HG02870 (cell line): ENCODE measurements around the gene PTCSC3.

ENCODE experiments used
- ATAC-seq: cut with Tn5 transposase; IDR thresholded peaks from one replicate; pipeline ENCODE4 v1.9.1; 2021; ENCODE audit warnings: mild to moderate bottlenecking, moderate library complexity; ENCODE audit not compliant: unreplicated experiment

PTCSC3 gene

DNA sequence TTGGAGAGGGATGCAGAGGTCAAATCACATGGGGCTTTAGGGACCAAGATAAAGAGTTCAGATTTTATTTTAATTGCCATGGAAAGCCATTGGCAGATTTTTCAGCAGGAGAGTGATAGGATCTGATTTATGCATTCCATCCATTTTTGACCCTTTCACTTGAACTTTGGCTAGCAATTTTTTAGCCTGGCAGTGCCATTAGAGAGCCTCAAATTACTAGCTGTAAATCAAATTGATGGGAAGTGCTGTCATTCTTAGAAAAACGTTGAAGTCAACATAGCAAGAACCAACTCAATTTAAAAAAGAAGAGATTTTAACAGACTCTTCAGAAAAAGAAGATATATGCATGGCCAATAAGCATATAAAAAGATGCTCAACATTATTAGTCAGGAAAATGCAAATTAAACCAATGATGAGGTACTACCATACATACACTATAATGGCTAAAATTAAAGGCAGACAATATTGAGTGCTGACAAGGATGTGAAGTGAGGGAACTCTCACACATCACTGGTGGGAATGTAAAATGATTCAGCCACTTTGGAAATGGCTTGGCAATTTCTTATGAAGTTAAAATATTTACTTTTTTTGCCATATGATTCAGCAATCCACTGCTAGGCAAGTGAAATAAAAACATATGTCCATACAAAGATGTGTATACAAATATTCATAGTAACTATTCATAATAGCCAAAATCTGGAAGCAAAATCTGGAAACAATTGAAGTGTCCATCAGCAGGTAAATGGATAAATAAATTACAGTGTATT, 89.7 kb downstream of the PTCSC3 start:
- ATAC-seq, result no peak

DNA sequence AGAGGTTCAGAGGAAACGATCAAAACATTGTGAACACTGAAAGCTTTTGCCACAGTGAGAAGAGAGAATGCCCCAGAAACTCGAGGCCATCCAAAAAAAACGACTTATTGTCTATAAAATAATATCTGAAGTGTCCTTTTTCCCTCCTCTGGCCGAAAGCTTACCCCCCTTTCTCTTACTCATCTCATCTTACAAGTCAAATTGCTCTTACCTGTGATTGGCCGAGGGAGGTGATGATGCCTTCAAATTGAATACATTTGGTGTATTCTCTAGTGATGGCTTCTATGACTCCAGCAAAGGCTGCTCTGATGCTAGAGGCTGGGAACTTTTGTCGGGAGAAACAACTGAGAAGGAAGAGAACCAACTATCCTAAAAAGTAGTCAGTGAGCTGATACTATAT, 90.7 kb downstream of the PTCSC3 start:
- ATAC-seq, result no peak
